Liver (tissue), 9 donors: ENCODE results near the gene LYRM1. TPM values are rescaled to one million over a fixed set of nuclear protein-coding genes. Genes with fewer than 3 reads are reported as not detected.

Experiments used
- DNase-seq: peaks from one replicate; pipeline ENCODE4 v3.0.0-alpha.2; 2017; ENCODE audit warnings: low spot score
- H3K27ac ChIP-seq, 2 donors: one replicate each; pipeline ENCODE4 v1.7.0; 2013; ENCODE audit warnings: inconsistent platforms in 2 of 2, low read length in 2 of 2, control low read depth in 1 of 2, low read depth in 1 of 2, mild to moderate bottlenecking in 1 of 2
- H3K27me3 ChIP-seq, 4 donors: one replicate each; pipeline versions ENCODE4 v1.6.1 to v1.7.0; 2013; ENCODE audit warnings: low read length in 3 of 4, inconsistent platforms in 1 of 4, mild to moderate bottlenecking in 1 of 4, moderate library complexity in 1 of 4; ENCODE audit not compliant: control insufficient read depth in 4 of 4, insufficient read depth in 4 of 4
- H3K36me3 ChIP-seq, 4 donors: one replicate each; pipeline versions ENCODE4 v1.6.1 to v1.7.0; 2013; ENCODE audit warnings: low read length in 3 of 4, mild to moderate bottlenecking in 3 of 4, low read depth in 1 of 4, moderate library complexity in 1 of 4; ENCODE audit not compliant: control insufficient read depth in 4 of 4, insufficient read depth in 3 of 4
- H3K4me1 ChIP-seq, 4 donors: one replicate each; pipeline versions ENCODE4 v1.6.1 to v1.7.0; 2013; ENCODE audit warnings: low read length in 3 of 4, mild to moderate bottlenecking in 3 of 4, moderate library complexity in 1 of 4; ENCODE audit not compliant: control insufficient read depth in 4 of 4, insufficient read depth in 4 of 4
- H3K4me3 ChIP-seq, 3 donors: one replicate each; pipeline versions ENCODE4 v1.6.1 to v1.7.0; 2013; ENCODE audit warnings: low read length in 3 of 3, control low read depth in 1 of 3, low read depth in 1 of 3, mild to moderate bottlenecking in 1 of 3
- H3K9ac ChIP-seq, 2 donors: one replicate each; pipeline ENCODE4 v1.7.0; 2013; ENCODE audit warnings: low read length in 2 of 2, mild to moderate bottlenecking in 2 of 2, moderate library complexity in 2 of 2, control low read depth in 1 of 2, low read depth in 1 of 2
- H3K9me3 ChIP-seq, 4 donors: one replicate each; pipeline versions ENCODE4 v1.6.1 to v1.7.0; 2013; ENCODE audit warnings: low read length in 3 of 4; ENCODE audit not compliant: control insufficient read depth in 4 of 4
- ATF3 ChIP-seq: IDR thresholded peaks from 2 replicates; pipeline ENCODE4 v1.6.1; 2016; ENCODE audit warnings: antibody characterized with exemption
- EGR1 ChIP-seq, 2 donors: IDR thresholded peaks; 2 replicates each; pipeline ENCODE4 v1.6.1; 2016 to 2018; ENCODE audit warnings: antibody characterized with exemption in 2 of 2, low read depth in 2 of 2
- FOXA1 ChIP-seq: IDR thresholded peaks from 2 replicates; pipeline ENCODE4 v1.6.1; 2016; ENCODE audit warnings: antibody characterized with exemption
- FOXA2 ChIP-seq: IDR thresholded peaks from 2 replicates; pipeline ENCODE4 v1.6.1; 2016; ENCODE audit warnings: antibody characterized with exemption
- GABPA ChIP-seq, 2 donors: IDR thresholded peaks in 1 of 2; conservative IDR thresholded peaks in 1 of 2; 2 replicates each; pipeline ENCODE4 v1.6.1; 2016; ENCODE audit warnings: antibody characterized with exemption in 2 of 2, mild to moderate bottlenecking in 1 of 2, moderate library complexity in 1 of 2
- HNF4A ChIP-seq, 2 donors: conservative IDR thresholded peaks; 2 replicates each; pipeline ENCODE4 v1.6.1; 2016; ENCODE audit warnings: antibody characterized with exemption in 2 of 2, mild to moderate bottlenecking in 2 of 2
- HNF4G ChIP-seq: IDR thresholded peaks from 2 replicates; pipeline ENCODE4 v1.6.1; 2016; ENCODE audit warnings: antibody characterized with exemption
- JUND ChIP-seq, 2 donors: IDR thresholded peaks; 2 replicates each; pipeline ENCODE4 v1.6.1; 2016; ENCODE audit warnings: antibody characterized with exemption in 2 of 2
- NR2F2 ChIP-seq: IDR thresholded peaks from 2 replicates; pipeline ENCODE4 v1.6.1; 2016; ENCODE audit warnings: antibody characterized with exemption
- RAD21 ChIP-seq, 2 donors: IDR thresholded peaks; 2 replicates each; pipeline ENCODE4 v1.6.1; 2016; ENCODE audit warnings: antibody characterized with exemption in 2 of 2, mild to moderate bottlenecking in 2 of 2
- RXRA ChIP-seq, 2 donors: IDR thresholded peaks; 2 replicates each; pipeline ENCODE4 v1.6.1; 2017 to 2018; ENCODE audit warnings: antibody characterized with exemption in 2 of 2, mild to moderate bottlenecking in 1 of 2
- SP1 ChIP-seq: IDR thresholded peaks from 2 replicates; pipeline ENCODE4 v1.6.1; 2018; ENCODE audit warnings: antibody characterized with exemption, mild to moderate bottlenecking
- TAF1 ChIP-seq: conservative IDR thresholded peaks from 2 replicates; pipeline ENCODE4 v1.6.1; 2016; ENCODE audit warnings: antibody characterized with exemption, mild to moderate bottlenecking
- YY1 ChIP-seq: IDR thresholded peaks from 2 replicates; pipeline ENCODE4 v1.6.1; 2016; ENCODE audit warnings: antibody characterized with exemption, mild to moderate bottlenecking
- WGBS: extraction: QIAGEN DNeasy Blood & Tissue Kit; methylation state at CpG from one replicate; pipeline ENCODE4 v1.1.7; 2013; 5-methylcytosine and 5-hydroxymethylcytosine counted together
- polyA plus RNA-seq, 2 donors: library from polyadenylated mRNA; stranded (reverse) in 1 of 2; unstranded in 1 of 2; fragments of 200-250 nt in 1 of 2; fragments of >200 nt in 1 of 2; fragmentation: Nextera tagmentation in 1 of 2; extraction: Ambion mirVana in 1 of 2; gene quantifications; one replicate each; pipeline versions ENCODE4 v1.2.1 to v1.2.3, GENCODE V29; 2013 to 2015
- total RNA-seq, 2 donors: library from RNA; depleted of rRNA; stranded (reverse); fragments of >200 nt; gene quantifications; one replicate each; pipeline ENCODE4 v1.2.3, GENCODE V29; 2014
- TF ChIP-seq, protein P1 (sequence below): IDR thresholded peaks from 2 replicates; pipeline ENCODE4 v1.6.1; 2016; ENCODE audit warnings: antibody characterized with exemption, mild to moderate bottlenecking
- TF ChIP-seq, protein P2 (sequence below): IDR thresholded peaks from 2 replicates; pipeline ENCODE4 v1.6.1; 2016; ENCODE audit warnings: antibody characterized with exemption
- TF ChIP-seq, protein P3 (sequence below): fragments of 150-350 bp; IDR thresholded peaks from 2 replicates; pipeline ENCODE4 v1.5.1; 2017; ENCODE audit warnings: improper control_type of control experiment, low read depth, low read length; ENCODE audit not compliant: missing input control
- TF ChIP-seq, protein P4 (sequence below): IDR thresholded peaks from 2 replicates; pipeline ENCODE4 v1.6.1; 2016; ENCODE audit warnings: antibody characterized with exemption
- donor health status: healthy.
- donor health status: healthy.
- donor health status: healthy.
- donor health status: healthy.
- donor health status: healthy.

Gene LYRM1, protein sequence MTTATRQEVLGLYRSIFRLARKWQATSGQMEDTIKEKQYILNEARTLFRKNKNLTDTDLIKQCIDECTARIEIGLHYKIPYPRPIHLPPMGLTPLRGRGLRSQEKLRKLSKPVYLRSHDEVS
- total RNA-seq (10 to 100 TPM; 33.2 to 49.5 TPM), polyA plus RNA-seq (10 to 100 TPM; 52.0 to 57.3 TPM)

- Histone ChIP-seq H3K9me3 (no peaks in the 10 kb centered on the region), H3K36me3 (peaks cover 0 to 8% (median 3%) of the 10 kb centered on the region in 4 donors), H3K27me3 (no peaks in the 10 kb centered on the region), H3K9ac (peak within 1 kb of the TSS; percentile 77 to 98), H3K4me3 (peak within 1 kb of the TSS; percentile 63 to 89 (median 88)), H3K27ac (peak within 1 kb of the TSS; percentile 92 to 97), H3K4me1 (peaks cover 4 to 39% (median 33%) of the 10 kb centered on the region in 4 donors)
- under 1% methylated on average over 62 of the region's 62 CpGs for WGBS
- TF ChIP-seq, protein P1, sequence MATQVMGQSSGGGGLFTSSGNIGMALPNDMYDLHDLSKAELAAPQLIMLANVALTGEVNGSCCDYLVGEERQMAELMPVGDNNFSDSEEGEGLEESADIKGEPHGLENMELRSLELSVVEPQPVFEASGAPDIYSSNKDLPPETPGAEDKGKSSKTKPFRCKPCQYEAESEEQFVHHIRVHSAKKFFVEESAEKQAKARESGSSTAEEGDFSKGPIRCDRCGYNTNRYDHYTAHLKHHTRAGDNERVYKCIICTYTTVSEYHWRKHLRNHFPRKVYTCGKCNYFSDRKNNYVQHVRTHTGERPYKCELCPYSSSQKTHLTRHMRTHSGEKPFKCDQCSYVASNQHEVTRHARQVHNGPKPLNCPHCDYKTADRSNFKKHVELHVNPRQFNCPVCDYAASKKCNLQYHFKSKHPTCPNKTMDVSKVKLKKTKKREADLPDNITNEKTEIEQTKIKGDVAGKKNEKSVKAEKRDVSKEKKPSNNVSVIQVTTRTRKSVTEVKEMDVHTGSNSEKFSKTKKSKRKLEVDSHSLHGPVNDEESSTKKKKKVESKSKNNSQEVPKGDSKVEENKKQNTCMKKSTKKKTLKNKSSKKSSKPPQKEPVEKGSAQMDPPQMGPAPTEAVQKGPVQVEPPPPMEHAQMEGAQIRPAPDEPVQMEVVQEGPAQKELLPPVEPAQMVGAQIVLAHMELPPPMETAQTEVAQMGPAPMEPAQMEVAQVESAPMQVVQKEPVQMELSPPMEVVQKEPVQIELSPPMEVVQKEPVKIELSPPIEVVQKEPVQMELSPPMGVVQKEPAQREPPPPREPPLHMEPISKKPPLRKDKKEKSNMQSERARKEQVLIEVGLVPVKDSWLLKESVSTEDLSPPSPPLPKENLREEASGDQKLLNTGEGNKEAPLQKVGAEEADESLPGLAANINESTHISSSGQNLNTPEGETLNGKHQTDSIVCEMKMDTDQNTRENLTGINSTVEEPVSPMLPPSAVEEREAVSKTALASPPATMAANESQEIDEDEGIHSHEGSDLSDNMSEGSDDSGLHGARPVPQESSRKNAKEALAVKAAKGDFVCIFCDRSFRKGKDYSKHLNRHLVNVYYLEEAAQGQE: peak; percentile 70
- TF ChIP-seq, protein P2, sequence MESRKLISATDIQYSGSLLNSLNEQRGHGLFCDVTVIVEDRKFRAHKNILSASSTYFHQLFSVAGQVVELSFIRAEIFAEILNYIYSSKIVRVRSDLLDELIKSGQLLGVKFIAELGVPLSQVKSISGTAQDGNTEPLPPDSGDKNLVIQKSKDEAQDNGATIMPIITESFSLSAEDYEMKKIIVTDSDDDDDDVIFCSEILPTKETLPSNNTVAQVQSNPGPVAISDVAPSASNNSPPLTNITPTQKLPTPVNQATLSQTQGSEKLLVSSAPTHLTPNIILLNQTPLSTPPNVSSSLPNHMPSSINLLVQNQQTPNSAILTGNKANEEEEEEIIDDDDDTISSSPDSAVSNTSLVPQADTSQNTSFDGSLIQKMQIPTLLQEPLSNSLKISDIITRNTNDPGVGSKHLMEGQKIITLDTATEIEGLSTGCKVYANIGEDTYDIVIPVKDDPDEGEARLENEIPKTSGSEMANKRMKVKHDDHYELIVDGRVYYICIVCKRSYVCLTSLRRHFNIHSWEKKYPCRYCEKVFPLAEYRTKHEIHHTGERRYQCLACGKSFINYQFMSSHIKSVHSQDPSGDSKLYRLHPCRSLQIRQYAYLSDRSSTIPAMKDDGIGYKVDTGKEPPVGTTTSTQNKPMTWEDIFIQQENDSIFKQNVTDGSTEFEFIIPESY: no peak
- TF ChIP-seq JUND (IDR thresholded peaks at IDR 0.05) (peak; percentile 63 to 71), HNF4G (no peak), YY1 (peak; percentile 81), ATF3 (peak; percentile 77), EGR1 (IDR thresholded peaks at IDR 0.05; ENCODE audit: low read depth in 2 of 2) (peak; percentile 78 to 90), RAD21 (IDR thresholded peaks at IDR 0.05) (peak; percentile 11 to 43), TAF1 (peak; percentile 78), RXRA (IDR thresholded peaks at IDR 0.05) (peak; percentile 76 to 78), NR2F2 (peak; percentile 51), HNF4A (conservative IDR thresholded peaks at IDR 0.05) (peak; percentile 61 to 65), FOXA2 (no peak), GABPA (IDR thresholded peaks at IDR 0.05 in 1 of 2, conservative IDR thresholded peaks at IDR 0.05 in 1 of 2) (peak; percentile 65 to 85), FOXA1 (peak; percentile 49), SP1 (peak; percentile 74)
- TF ChIP-seq, protein P3, sequence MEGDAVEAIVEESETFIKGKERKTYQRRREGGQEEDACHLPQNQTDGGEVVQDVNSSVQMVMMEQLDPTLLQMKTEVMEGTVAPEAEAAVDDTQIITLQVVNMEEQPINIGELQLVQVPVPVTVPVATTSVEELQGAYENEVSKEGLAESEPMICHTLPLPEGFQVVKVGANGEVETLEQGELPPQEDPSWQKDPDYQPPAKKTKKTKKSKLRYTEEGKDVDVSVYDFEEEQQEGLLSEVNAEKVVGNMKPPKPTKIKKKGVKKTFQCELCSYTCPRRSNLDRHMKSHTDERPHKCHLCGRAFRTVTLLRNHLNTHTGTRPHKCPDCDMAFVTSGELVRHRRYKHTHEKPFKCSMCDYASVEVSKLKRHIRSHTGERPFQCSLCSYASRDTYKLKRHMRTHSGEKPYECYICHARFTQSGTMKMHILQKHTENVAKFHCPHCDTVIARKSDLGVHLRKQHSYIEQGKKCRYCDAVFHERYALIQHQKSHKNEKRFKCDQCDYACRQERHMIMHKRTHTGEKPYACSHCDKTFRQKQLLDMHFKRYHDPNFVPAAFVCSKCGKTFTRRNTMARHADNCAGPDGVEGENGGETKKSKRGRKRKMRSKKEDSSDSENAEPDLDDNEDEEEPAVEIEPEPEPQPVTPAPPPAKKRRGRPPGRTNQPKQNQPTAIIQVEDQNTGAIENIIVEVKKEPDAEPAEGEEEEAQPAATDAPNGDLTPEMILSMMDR: no peak
- TF ChIP-seq, protein P4, sequence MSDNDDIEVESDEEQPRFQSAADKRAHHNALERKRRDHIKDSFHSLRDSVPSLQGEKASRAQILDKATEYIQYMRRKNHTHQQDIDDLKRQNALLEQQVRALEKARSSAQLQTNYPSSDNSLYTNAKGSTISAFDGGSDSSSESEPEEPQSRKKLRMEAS: no peak
- DNase-seq: peak; percentile 91
Measured at GRCh38 chr16:20900299-20901067, at the start of gene LYRM1, which contains the start of gene DCUN1D3. Gene LYRM1 (plus strand): TSS chr16:20900771. CDS start chr16:20915556, 14,785 bp downstream. Gene DCUN1D3 (minus strand): TSS chr16:20900358. CDS start chr16:20862538, 37,820 bp downstream.
